ENCODE results near the gene ERC1. TPM values are rescaled to one million over a fixed set of nuclear protein-coding genes. Genes with fewer than 3 reads are reported as not detected.

ERC1 gene
- total RNA-seq, 1 donor from 2014 or later: 54.2 TPM

GRCh38 chr12:1418144-1418543, 427.1 kb downstream of the ERC1 start:
- ATAC-seq: no peak

GRCh38 chr12:1419849-1420371, 428.9 kb downstream of the ERC1 start:
- no peak for ATAC-seq

- no peak for ATAC-seq
Observed at GRCh38 chr12:1421091-1421846, 430.2 kb downstream of the ERC1 start.

DNA sequence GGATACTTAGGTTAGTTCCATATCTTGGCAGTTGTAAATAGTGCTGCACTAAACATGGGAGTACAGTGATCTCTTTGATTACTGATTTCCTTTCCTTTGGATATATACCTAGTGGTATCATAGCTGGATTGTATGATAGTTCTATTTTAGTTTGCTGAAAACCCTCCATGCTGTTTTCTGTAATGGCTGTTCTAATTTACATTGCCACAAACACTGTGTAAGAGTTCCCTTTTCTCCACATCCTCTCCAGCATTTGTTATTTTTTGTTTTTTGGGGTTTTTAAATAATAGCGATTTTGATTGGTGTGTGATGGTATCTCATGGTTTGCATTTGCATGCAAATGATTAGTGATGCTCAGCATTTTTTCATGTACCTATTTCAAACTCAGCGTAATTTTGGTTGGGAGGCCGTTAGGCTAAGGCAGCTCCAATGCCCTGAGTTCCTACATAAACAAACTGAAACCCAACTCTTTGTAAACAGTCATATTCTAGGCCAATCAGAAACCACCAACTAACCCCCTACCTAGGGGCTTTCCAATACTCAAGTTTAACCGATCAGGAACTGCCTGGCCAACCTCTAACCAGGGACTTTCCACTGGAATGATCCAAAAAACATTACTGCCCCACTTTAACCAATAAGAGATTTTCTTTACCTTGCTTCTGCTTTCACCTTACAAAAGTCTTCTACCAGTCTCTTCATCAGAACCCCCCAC, 431.7 kb downstream of the ERC1 start:
- no peak for ATAC-seq

DNA sequence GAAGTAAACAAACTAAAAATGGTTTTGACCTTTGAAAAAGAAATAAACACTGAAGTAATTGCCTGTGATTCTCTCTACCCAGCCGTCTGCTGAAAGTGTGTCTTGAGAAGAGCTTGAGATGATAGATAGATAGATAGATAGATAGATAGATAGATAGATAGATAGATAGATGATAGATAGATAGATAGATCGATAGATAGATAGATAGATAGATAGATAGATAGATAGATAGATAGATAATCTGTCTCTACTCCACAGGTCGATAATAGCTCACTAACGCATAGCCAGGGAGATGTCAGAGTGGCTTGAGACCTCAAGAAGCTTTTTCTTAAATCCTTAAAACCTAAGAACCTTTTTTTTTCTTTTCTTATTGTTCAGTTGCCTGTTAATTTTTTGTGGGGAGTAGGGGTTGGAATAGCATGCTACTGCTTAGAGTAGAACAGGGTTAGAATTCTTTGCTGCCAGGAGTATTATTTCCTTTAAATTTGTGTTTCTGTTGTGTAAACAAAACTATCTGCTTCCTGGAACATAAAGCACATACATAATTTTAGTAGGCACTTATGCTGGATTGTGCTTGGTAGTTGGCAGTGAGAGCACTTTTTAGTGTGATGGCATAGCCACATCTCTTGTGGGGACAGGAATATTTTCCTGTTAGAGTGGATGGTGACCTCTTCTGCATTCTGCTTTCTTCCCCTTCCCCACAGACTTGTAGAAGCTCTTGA, 433.8 kb downstream of the ERC1 start:
- ATAC-seq: no peak

GRCh38 chr12:1425396-1425729, 434.3 kb downstream of the ERC1 start:
- ATAC-seq: no peak

- ATAC-seq: no peak
Observed at GRCh38 chr12:1428671-1429070, 437.6 kb downstream of the ERC1 start.

GRCh38 chr12:1429980-1430379, 439.0 kb downstream of the ERC1 start:
- no peak for ATAC-seq

GRCh38 chr12:1434296-1434955, 443.4 kb downstream of the ERC1 start:
- no peak for ATAC-seq

DNA sequence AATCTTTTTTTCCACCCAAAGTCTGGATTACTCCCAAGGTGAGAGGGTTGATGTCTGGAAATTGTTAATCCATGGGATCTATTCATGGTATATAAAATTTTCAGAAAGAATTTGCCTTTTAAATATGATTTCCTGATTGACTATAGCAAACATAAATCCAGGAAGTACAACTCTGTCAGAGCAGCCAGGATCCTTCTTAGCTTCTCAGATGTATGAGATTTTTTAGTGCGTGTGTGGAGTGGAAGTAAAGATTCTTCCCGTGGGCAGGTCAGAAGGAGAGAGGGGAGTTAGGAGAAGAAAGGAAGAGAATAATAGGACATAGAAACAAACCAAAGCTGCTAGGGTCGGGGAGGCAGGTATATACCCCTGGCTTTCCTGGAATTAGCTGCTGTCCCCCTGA, 444.0 kb downstream of the ERC1 start:
- no peak for ATAC-seq

GRCh38 chr12:1435456-1435855, 444.4 kb downstream of the ERC1 start:
- no peak for ATAC-seq

GRCh38 chr12:1436015-1436414, 445.0 kb downstream of the ERC1 start:
- no peak for ATAC-seq

GRCh38 chr12:1436981-1437380, 446.0 kb downstream of the ERC1 start:
- no peak for ATAC-seq

DNA sequence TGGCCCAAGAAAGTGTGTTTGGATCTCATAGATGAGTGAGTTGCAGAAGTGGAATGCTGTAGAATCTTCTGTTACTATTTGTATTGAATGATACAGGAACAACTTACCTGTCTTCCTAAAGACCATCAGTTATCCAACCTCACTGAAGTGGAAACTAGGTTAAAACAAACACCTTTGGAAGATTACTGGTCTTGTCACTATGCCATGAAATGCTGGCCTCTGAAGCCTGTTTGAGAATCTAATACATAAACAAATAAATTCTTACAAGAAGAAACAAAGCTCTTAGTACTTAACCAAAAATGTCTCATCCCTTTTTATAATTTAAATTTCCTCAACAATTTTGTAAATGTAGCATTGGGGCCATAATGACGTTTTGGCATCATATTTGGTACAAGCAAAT, 448.2 kb downstream of the ERC1 start:
- ATAC-seq: no peak

DNA sequence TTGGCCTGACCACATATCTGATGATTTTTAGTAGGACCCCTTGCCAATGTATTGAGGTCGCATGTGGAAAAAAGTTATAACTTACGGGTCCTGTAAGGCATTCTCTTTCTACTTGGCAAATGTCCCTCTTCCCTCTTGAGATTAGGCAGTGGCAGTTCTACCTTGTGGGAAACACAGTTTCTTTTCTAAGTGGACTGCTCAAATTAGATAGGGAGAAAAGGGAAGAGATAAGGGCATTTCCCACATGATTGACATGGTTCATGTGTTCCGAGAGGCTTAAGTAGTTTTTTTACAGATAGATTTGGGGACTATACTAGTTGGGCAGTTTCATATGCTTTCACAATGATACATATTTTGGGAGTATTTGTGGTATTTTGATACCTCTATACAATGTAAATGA, 448.7 kb downstream of the ERC1 start:
- ATAC-seq: no peak

DNA sequence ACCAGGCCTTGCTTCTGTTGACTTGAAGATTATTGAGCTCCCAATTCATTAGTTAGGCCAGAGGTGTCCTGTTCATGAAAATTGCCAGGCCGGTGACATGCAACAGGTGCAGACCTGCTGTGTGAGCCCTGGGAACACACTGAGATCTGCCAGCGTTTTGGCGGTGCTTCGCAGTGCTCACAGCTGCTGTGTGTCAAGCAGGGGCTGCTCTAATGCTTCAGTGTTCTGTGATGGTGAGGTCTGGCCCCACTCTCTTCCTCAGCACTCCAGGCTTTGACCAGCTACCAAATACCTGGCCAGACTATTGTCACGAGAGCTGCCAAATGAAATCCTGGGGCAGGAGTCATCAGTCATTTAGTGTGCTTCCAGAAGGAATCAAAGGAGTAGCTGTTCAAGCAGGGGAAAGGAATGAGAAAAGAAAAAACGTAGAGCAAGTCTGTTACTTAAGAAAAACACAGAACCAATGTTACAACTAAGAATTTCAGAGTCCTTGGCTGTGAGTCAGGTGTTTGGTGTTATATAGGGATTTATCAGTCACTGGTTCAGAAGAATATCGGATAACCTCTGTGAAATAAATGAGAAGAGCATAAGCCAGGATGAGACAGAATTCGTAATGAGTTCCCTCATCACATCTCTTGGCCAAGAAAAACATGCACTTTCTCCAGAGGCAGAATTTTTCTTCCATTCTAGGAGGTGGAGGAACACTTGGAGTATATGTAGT, 452.6 kb downstream of the ERC1 start:
- no peak for ATAC-seq

DNA sequence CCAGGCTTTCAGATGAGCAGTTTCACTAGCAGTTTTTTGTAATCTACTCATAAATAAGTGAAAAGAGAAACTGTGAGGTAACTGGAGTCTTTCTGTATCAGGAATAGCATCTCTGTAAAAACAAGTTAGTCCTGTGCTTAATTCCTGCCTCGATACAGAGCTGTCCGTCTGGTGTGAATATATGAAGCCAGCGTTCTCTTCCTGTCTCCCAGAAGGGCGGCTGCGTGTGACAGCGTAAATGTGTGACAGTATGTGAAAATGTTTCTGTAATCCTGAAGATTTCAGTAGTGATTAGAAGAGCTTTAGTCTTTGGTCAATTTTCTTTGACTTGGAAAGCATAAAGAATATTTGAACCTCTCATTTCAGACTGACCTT, 453.1 kb downstream of the ERC1 start:
- ATAC-seq: no peak

DNA sequence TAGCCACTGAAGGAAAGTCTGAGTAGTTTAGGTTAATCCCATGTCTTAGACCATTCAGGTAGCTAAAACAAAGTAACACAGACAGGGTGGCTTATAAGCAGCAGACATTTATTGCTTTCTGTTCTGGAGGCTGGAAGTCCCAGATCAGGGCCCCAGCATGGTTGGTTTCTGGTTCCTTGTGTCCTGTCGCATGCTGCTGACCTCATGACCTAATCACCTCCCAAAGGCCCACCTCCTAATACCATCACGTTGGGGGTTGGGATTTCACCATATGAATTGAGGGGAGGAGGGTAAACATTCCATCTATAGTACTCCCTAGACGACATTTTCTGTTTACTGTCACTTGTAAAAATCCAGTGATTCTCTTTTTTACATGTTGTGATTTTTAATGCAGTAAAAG, 454.8 kb downstream of the ERC1 start:
- no peak for ATAC-seq

GRCh38 chr12:1448336-1448735, 457.3 kb downstream of the ERC1 start:
- no peak for ATAC-seq

DNA sequence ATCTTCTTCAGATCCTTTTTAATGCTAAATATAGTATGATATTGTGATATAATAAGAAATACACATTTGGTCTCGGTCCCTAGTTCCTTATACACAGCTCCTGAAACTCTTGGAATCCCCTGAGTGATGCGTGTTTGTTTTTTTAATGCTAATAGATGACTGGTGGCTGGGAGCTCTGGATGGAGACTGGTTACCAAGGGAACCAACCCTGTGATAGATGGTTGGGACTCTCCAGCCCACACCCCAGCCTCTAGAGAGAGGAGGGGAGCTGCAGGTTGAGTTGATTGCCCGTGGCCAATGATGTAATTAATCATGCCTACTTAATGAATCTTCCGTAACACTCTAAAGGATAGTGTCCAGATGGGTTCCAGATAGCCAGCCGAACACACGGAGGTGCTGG, 462.8 kb downstream of the ERC1 start:
- no peak for ATAC-seq

- ATAC-seq: no peak
Observed at GRCh38 chr12:1456885-1457284, 465.9 kb downstream of the ERC1 start.

GRCh38 chr12:1457901-1458300, 466.9 kb downstream of the ERC1 start:
- no peak for ATAC-seq

Data from esophagus mucosa (tissue), 1 donor.